Measurements from ENCODE around the gene PRR5.
"Not testable (repeated sequence)": the region's sequence is repeated elsewhere in the genome, so short reads cannot be mapped to it uniquely, and the experiment has no call there.

Gene PRR5

GRCh38 chr22:44736581-44737405 is 34.8 kb downstream of the PRR5 start:
- no peak for ATAC-seq

GRCh38 chr22:44737406-44738346 is 35.7 kb downstream of the PRR5 start:
- ATAC-seq: no peak

DNA sequence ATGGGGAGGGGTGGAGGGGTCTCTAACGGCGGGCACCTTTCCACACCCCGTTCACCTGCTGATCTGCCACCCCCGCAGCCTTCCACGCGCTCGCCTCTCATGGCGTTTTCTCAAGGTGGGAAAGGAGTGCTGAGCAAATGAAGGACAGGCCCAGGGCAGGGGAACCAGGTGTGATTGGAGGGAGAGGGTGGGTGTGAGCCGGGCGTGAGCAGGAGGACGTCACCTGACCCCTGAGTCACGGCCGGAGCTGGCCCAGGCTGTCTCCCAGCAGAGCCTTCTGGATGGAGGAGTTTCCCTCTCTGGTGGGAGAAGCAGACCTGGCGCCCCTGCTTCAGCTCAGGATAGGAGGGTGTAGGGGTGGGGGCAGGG is 36.3 kb downstream of the PRR5 start:
- ATAC-seq: no peak

GRCh38 chr22:44739024-44739423 is 37.0 kb downstream of the PRR5 start:
- ATAC-seq: no peak

DNA sequence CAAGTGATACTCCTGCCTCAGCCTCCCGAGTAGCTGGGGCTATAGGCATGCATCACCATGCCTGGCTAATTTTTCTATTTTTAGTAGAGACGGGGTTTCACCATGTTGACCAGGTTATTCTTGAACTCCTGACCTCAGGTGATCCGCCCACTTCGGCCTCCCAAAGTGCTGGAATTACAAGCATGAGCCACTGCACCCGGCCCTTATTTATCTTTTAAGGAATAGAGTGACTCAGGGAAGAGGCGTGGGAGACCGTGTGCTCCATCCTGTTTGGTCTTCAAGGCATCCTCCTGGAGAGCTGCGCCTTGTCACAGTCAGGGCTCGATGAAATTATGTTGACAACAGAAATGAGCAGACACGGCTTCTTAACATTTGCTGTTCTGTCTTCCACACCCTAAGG is 37.7 kb downstream of the PRR5 start:
- not testable (repeated sequence) for ATAC-seq

DNA sequence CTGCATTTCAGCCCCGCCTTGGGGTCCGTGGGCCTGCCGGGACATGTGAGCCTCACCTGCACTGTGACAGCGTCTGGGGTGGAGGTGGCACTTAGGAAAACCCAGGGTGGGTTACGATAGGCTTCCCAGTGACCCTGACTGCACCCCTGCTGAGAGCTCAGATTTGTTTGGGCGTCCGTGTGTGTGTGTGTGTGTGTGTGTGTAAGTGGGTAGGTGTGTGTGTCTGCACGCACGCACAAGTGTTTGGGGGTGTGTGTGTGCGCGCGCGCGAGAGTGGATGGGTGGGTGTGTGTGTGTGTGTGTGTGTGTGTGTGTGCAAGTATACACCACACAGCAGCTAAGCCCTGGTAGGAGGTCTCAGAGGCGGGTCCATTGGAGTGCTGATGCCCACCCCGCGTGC is 38.3 kb downstream of the PRR5 start:
- no peak for ATAC-seq

GRCh38 chr22:44741929-44742328 is 39.9 kb downstream of the PRR5 start:
- no peak for ATAC-seq

GRCh38 chr22:44743247-44743646 is 41.2 kb downstream of the PRR5 start:
- no peak for ATAC-seq

- ATAC-seq: no peak
Measured at GRCh38 chr22:44743804-44744211, 41.8 kb downstream of the PRR5 start.

DNA sequence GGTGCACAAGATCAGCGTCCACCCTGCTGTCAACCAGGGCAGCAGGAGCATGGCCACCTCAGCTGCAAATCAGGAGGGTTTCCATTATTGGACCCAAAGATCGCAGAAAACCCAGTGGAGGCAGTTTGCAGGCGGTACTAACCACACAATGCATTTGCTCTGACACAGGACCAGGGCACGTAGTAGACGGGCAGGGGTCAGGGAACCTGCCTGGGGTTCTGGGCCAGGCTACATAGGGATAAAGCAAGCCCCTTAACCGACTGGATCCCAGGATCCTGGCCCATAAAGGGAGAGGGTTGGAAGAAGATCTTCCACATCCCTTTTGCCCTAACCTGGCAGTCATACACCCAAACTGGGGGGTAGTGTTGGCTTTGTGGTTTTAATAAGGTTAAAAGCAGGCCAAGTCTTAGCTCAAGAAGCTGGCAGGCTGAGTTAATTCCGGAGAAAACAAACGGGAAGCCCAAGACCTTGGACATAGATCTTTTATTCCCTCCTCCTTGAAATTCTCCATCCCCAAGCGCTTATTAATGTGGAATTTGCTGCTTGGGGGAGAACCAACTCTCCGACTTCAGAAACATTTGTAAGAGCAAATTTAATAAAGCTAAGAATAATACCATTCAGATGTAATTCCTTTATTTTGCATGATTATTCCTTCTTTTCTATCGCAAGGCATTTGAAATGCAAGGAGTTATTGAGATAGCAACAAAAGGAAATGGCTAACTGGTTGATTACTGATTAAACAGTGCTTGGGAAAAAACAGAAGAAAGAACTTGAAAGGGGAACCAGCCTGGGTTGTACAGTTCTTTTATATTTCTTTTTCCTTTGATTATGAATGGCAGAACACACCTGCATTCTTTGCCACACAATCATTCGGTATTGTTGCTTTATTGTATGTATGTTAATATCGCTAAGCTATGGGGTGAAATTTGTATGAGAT is 44.1 kb downstream of the PRR5 start:
- ATAC-seq: no peak

- not testable (repeated sequence) for ATAC-seq
Measured at GRCh38 chr22:44747784-44748127, 45.8 kb downstream of the PRR5 start.

- ATAC-seq: no peak
Measured at GRCh38 chr22:44748524-44748923, 46.5 kb downstream of the PRR5 start.

DNA sequence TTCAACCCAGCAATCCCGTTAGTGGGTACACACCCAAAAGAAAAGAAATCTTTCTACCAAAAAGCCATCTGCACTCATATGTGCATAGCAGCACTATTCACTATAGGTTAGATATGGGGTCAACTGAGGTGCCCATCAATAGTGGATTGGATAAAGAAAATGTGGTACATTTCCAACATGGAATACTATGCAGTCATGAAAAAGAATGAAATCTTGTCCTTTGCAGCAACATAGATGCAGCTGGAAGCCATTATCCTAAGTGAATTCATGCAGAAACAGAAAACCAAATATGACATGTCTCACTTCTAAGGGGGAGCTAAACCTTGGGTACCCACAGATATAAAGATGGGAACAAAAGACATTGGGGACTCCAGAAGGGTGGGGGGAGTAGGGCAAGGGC is 48.5 kb downstream of the PRR5 start:
- no peak for ATAC-seq

- no peak for ATAC-seq
Measured at GRCh38 chr22:44752285-44753188, 50.5 kb downstream of the PRR5 start, which contains the start of gene ARHGAP8. Gene ARHGAP8, plus strand, starts transcription at chr22:44752575. Its CDS starts 33,953 bp downstream, at chr22:44786528.

GRCh38 chr22:44753189-44754042 is 51.4 kb downstream of the PRR5 start:
- no peak for ATAC-seq

DNA sequence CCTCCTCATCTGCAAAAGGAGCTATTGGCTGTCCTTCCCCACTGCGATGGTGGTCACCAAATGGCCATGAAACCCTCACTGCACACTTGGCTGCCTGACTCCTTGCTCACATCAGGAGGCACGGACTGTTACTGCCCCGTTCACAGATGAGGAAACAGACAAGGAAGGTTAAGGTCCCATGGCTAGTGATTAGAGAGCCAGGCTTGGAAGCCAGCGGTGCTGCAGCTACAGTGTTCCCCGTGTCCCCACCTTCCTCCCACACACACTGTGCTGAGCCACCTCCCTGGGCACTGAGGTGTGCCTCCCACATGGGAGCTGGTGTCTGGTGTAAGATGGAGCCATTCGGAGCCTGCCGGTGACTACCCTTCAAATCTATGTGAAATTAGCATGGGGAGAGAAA is 53.0 kb downstream of the PRR5 start:
- ATAC-seq: no peak

DNA sequence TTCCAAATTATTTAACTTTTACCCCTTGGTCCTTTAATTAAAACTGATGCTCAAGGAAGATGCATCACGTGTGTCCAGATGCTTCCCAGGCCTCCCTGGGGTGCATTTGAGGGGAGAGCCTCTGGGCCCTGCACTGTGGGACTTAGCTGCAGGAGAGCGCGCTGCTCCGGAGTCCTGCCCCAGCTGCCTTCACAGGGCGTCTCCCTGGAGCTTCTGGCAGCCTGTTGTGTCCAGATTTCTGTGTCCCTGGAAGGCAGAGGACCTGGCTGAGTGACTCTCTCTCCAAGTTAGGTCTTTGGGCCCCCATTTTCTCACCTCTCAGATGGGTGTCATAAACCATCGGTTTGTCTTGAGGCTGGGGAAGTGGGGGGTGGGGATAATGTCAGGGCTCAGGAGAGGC is 53.4 kb downstream of the PRR5 start:
- ATAC-seq: no peak

DNA sequence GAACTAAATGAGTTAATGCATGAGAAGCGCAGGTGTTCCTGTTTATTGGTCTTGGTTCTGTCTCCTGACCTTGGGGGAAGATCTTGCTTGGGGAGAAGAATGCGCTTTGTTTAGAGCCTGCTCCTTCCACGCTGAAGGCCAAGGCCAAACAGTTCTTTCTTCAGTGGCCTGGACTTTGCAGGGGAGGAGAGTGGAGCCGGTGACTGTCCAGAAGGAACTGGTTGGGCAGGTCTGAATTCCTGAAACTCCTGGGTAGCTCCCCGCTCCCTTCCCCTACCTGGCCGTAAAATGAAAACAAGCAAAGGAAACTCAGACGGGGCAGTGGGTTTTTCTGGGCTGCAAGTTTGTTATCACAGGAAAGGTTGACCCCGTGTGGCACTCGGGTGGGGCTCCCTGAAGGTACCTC is 54.0 kb downstream of the PRR5 start:
- ATAC-seq: no peak

DNA sequence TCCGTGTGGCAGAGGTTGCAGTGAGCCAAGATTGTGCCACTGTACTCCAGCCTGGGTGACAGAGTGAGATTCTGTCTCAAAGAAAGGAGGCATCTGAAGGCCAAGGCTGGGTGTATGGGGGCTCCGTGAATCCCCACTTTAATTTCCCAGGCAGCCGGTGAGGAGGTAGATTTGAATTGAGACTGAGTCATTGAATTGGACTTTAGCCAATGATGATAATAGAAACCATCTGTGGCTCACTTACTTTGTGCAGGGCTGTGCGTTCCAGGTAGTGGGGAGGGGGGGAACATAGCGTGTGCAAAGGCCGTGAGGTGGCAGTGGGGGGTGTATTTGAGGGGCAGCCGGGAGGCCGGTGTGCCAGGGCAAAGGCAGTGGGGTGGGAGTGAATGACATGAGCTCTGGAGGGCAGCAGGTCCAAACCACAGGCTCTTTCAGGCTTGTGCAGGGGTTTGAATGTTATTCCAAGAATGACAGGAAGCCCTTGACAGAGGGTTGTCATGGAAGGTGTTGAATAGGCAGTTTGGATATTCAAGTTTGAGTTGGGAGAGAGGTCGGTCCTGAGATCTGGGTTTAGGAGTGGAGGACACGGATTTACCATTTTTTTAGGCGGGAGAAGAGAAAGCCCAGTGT is 56.5 kb downstream of the PRR5 start:
- no peak for ATAC-seq

- no peak for ATAC-seq
Measured at GRCh38 chr22:44759001-44759400, 57.0 kb downstream of the PRR5 start.
